H1 (cell line): ENCODE data around the gene AHNAK2. TPM values are rescaled to one million over a fixed set of nuclear protein-coding genes. Genes with fewer than 3 reads are reported as not detected.

Source experiments
- BCL11A ChIP-seq, 2 experiments: IDR thresholded peaks; one replicate each; pipeline ENCODE4 v1.6.1; 2011; ENCODE audit warnings: low read depth in 2 of 2, low read length in 2 of 2, mild to moderate bottlenecking in 2 of 2
- CHD7 ChIP-seq: fragments of 300-600 bp; sonication (generic); IDR thresholded peaks from 2 replicates; pipeline ENCODE4 v1.7.1; 2012; ENCODE audit warnings: low read length, moderate library complexity, mild to moderate bottlenecking, inconsistent platforms; ENCODE audit not compliant: insufficient replicate concordance
- JUN ChIP-seq: IDR thresholded peaks from 2 replicates; pipeline ENCODE4 v1.6.1; 2011; ENCODE audit warnings: low read depth, mild to moderate bottlenecking, improper control_type of control experiment, low read length
- JUND ChIP-seq: IDR thresholded peaks from 2 replicates; pipeline ENCODE4 v1.6.1; 2011; ENCODE audit warnings: mild to moderate bottlenecking, improper control_type of control experiment, low read length
- KDM5A ChIP-seq: fragments of 200-600 bp; IDR thresholded peaks from 2 replicates; pipeline ENCODE4 v1.7.1; 2012; ENCODE audit warnings: mild to moderate bottlenecking, low read length, inconsistent platforms, mixed read lengths
- SIRT6 ChIP-seq: IDR thresholded peaks from one replicate; pipeline ENCODE4 v1.7.1; 2012; ENCODE audit warnings: low read length, inconsistent platforms
- polyA plus RNA-seq, 7 experiments: library from polyadenylated mRNA; depleted of rRNA in 3 of 7; stranded (reverse) in 5 of 7; unstranded in 2 of 7; fragments of >200 nt in 5 of 7; fragments of 200-250 nt in 2 of 7; gene quantifications; 1 replicate in 5 of 7; 2 replicates in 1 of 7; 4 replicates in 1 of 7; pipeline versions ENCODE4 v1.2.1 to v1.2.3, GENCODE V29; 2011 to 2013; ENCODE audit warnings: missing spikeins in 2 of 7, mixed read lengths in 2 of 7
- total RNA-seq: library from RNA; stranded (reverse); fragmentation: NEBNext Ultra II Directional; extraction: Animal tissue kit (Norgen Biotek cat#: 25700); gene quantifications from 2 replicates; pipeline ENCODE4 v1.2.1, GENCODE V29; 2021

AHNAK2 gene
- total and polyA plus RNA-seq, 2 of the 8 experiments (the other 6 are each of a cell fraction or from before 2014, with no cell fraction given) = 0.95 to 2.0 TPM

GRCh38 chr14:104996483-104996882 is 18.3 kb upstream of the AHNAK2 start (continued):
- no peak for TF ChIP-seq SIRT6
- no peak for TF ChIP-seq JUN
- TF ChIP-seq BCL11A (IDR thresholded peaks at IDR 0.05; ENCODE audit: low read depth in 2 of 2, low read length in 2 of 2) = no peak
- TF ChIP-seq CHD7 = no peak
- no peak for TF ChIP-seq JUND
- no peak for TF ChIP-seq KDM5A
- TF ChIP-seq, all 59 proteins: peak for 0
